Esophagus (tissue), 2 donors: ENCODE measurements around the gene ATP2B2. TPM values are rescaled to one million over a fixed set of nuclear protein-coding genes. Genes with fewer than 3 reads are reported as not detected.

Experiments
- H3K27ac ChIP-seq, 2 donors: one replicate each; pipeline ENCODE4 v1.5.1; 2013; ENCODE audit warnings: low read depth in 2 of 2, mild to moderate bottlenecking in 2 of 2, inconsistent platforms in 1 of 2, low read length in 1 of 2, moderate library complexity in 1 of 2
- H3K27me3 ChIP-seq, 2 donors: one replicate each; pipeline ENCODE4 v1.6.1; 2013; ENCODE audit warnings: low read length in 2 of 2, control low read depth in 1 of 2, mild to moderate bottlenecking in 1 of 2; ENCODE audit not compliant: insufficient read depth in 2 of 2, control insufficient read depth in 1 of 2
- H3K36me3 ChIP-seq, 2 donors: one replicate each; pipeline ENCODE4 v1.6.1; 2013; ENCODE audit warnings: low read length in 1 of 2; ENCODE audit not compliant: control insufficient read depth in 2 of 2, insufficient read depth in 2 of 2
- H3K4me1 ChIP-seq, 2 donors: one replicate each; pipeline ENCODE4 v1.6.1; 2013; ENCODE audit warnings: low read length in 1 of 2; ENCODE audit not compliant: control insufficient read depth in 2 of 2, insufficient read depth in 2 of 2
- H3K4me3 ChIP-seq, 2 donors: one replicate each; pipeline ENCODE4 v1.5.1; 2013; ENCODE audit warnings: low read length in 2 of 2, mild to moderate bottlenecking in 2 of 2, low read depth in 1 of 2, moderate library complexity in 1 of 2
- H3K9me3 ChIP-seq, 2 donors: one replicate each; pipeline ENCODE4 v1.6.1; 2013; ENCODE audit warnings: mild to moderate bottlenecking in 2 of 2, low read depth in 1 of 2, low read length in 1 of 2, moderate library complexity in 1 of 2; ENCODE audit not compliant: control insufficient read depth in 2 of 2, insufficient read depth in 1 of 2
- WGBS, 2 donors: extraction: QIAGEN DNeasy Blood & Tissue Kit; methylation state at CpG; one replicate each; pipeline ENCODE4 v1.1.7; 2013; 5-methylcytosine and 5-hydroxymethylcytosine counted together
- polyA plus RNA-seq, 2 donors: library from polyadenylated mRNA; stranded (reverse); fragments of 200-250 nt; gene quantifications; one replicate each; pipeline ENCODE4 v1.2.3, GENCODE V29; 2013
- donor health status: healthy with polysubstance abuse.
- donor health status: Bipolar disorder and iron deficiency.

Gene ATP2B2
- polyA plus RNA-seq, 2 donors = 0.06 to 0.08 TPM

- WGBS, 2 donors = 71% methylated on average over 14 of the region's 14 CpGs
- Histone ChIP-seq H3K9me3 (no peaks in the 10 kb centered on the region), H3K36me3 (no peaks in the 10 kb centered on the region), H3K4me1 (no peaks in the 10 kb centered on the region), H3K27me3 (no peaks in the 10 kb centered on the region), H3K4me3 (no peak overlapping the region), H3K27ac (no peak overlapping the region)
These were observed 153.1 kb downstream of the ATP2B2 start for GRCh38 chr3:10352146-10352911.

GRCh38 chr3:10351013-10351735 lies 154.2 kb downstream of the ATP2B2 start:
- Histone ChIP-seq H3K4me3 (no peak overlapping the region), H3K9me3 (no peaks in the 10 kb centered on the region), H3K36me3 (no peaks in the 10 kb centered on the region), H3K27ac (no peak overlapping the region), H3K27me3 (no peaks in the 10 kb centered on the region), H3K4me1 (no peaks in the 10 kb centered on the region)
- WGBS, 2 donors = 58 to 65% methylated on average over 13 of the region's 13 CpGs

DNA sequence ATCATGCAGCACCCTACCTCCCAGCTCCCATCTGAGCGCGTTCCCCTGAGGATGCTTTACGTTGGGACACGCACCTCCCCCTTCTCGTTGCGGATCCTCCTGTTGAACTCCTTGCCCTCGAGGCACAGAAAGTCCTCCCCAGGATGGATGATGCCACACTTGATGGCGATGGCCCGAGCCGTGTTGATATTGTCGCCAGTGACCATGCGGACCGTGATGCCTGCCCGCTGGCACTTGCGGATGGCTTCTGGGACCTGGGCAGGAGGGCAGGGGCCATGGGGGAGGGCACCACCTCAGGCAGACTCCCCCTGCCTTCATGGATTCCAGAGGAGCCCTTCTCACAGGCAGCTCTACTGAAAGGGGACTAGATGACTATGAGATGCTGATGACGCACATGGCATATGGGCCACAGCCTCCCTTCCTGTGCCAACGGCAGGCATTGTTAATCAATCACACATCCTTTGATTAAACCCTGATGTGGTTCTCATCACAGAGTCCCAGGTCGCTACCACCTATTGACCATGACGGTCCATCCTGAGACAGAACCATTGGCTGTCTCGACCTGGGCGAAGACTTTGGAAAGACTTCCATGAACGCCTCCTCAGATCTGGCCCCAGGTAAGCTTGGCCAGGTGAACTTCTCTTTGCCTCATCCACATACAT lies 154.9 kb downstream of the ATP2B2 start:
- WGBS, 2 donors = 89 to 90% methylated on average over 22 of the region's 22 CpGs
- Histone ChIP-seq H3K36me3 (no peaks in the 10 kb centered on the region), H3K4me1 (no peaks in the 10 kb centered on the region), H3K9me3 (no peaks in the 10 kb centered on the region), H3K27ac (no peak overlapping the region), H3K4me3 (no peak overlapping the region), H3K27me3 (no peaks in the 10 kb centered on the region)

DNA sequence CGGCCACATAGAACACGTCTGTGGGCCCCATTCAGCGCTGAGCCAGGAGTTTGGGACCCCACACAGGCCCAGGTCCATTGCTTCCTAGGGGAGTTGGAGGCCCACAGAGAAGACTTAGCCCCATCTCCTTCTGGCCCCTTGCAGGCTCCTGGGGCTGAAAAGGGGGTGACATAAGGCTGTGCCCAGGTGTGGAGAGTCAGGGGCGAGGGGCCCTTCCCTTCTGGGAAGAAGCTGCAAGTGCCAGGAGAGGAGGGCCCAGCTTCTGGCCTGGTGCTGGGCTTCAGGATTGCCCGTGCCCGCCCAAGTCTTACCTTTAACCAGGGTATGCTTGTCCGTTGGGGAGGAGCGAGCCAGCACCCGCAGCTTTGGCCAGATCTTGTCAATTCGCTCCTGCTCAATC lies 155.6 kb downstream of the ATP2B2 start:
- 90 to 94% methylated on average over 10 of the region's 10 CpGs for WGBS, 2 donors
- H3K27ac ChIP-seq = no peak overlapping the region
- no peaks in the 10 kb centered on the region for H3K4me1 ChIP-seq
- no peaks in the 10 kb centered on the region for H3K9me3 ChIP-seq
- H3K27me3 ChIP-seq = no peaks in the 10 kb centered on the region
- H3K36me3 ChIP-seq = no peaks in the 10 kb centered on the region
- H3K4me3 ChIP-seq = no peak overlapping the region

- Histone ChIP-seq H3K36me3 (no peaks in the 10 kb centered on the region), H3K9me3 (no peaks in the 10 kb centered on the region), H3K4me3 (no peak overlapping the region), H3K27ac (no peak overlapping the region), H3K4me1 (no peaks in the 10 kb centered on the region), H3K27me3 (no peaks in the 10 kb centered on the region)
- WGBS, 2 donors = 81 to 88% methylated on average over 5 of the region's 5 CpGs
These were observed 157.0 kb downstream of the ATP2B2 start for GRCh38 chr3:10348404-10348721.

- Histone ChIP-seq H3K4me1 (no peaks in the 10 kb centered on the region), H3K4me3 (no peak overlapping the region), H3K27ac (no peak overlapping the region), H3K9me3 (no peaks in the 10 kb centered on the region), H3K36me3 (no peaks in the 10 kb centered on the region), H3K27me3 (no peaks in the 10 kb centered on the region)
- WGBS, 2 donors = 82 to 88% methylated on average over 13 of the region's 13 CpGs
These were observed 157.6 kb downstream of the ATP2B2 start for GRCh38 chr3:10347648-10348403.

DNA sequence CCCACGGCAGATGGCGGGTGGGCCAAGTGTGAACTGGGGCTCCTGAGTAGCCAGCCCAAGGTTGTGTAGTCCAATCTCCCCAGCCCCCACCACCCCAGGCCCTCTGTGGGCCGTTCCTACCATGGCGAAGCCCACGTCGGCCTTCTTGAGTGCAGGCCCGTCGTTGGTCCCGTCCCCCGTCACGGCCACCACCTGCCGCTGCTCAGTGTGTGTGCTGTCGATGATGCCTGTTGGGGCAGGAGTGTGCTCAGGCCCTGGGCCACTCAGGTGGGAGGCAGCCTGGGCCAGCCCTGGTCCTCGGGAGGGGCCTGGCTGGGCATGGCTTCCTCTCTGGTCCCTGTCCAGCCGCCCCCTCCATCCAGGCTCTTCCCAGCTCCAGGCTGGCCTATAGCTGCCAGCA lies 159.5 kb downstream of the ATP2B2 start:
- Histone ChIP-seq H3K4me3 (no peak overlapping the region), H3K4me1 (no peaks in the 10 kb centered on the region), H3K9me3 (peaks cover 0 to 2% of the 10 kb centered on the region in 2 donors), H3K36me3 (no peaks in the 10 kb centered on the region), H3K27me3 (no peaks in the 10 kb centered on the region), H3K27ac (no peak overlapping the region)
- WGBS, 2 donors = 83 to 84% methylated on average over 13 to 15 of the region's 15 CpGs

DNA sequence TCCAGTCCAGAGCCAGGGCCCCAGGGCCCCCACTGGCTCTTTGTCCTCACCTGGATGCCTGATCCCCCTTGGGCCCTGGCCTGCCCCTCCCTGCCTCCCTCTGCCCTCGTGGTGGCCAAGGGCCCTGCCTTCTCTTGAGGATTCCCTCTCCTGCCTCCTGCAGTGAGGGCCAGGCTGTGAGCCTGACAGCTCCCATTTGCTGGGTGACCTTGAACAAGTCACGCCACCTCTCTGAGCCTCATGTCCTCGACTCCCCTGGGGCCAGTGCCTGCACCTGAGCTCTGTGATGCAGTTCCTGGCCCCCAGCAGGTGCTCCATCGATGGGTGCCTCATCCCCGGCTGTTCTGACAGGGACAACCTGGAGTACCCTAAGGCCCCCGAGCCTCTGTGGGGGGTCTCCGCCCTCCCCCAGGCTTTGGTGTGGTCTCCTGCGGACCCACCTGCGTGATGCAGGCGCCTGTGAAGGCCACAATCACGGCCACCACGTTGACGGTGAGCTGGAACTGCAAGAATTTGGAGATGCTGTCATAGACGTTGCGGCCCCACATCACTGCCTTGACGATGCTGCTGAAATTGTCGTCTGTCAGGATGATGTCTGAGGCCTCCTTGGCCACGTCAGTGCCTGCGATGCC lies 160.3 kb downstream of the ATP2B2 start:
- Histone ChIP-seq H3K4me1 (no peaks in the 10 kb centered on the region), H3K4me3 (no peak overlapping the region), H3K27me3 (no peaks in the 10 kb centered on the region), H3K9me3 (peaks cover 0 to 2% of the 10 kb centered on the region in 2 donors), H3K27ac (no peak overlapping the region), H3K36me3 (no peaks in the 10 kb centered on the region)
- WGBS, 2 donors = 64 to 68% methylated on average over 19 of the region's 19 CpGs
